ENCODE data around the gene ANKRD60.

The ANKRD60 gene

GRCh38 chr20:58182521-58183140 is 45.8 kb downstream of the ANKRD60 start:
- H3K4me3 ChIP-seq (ENCODE audit: low read depth in 1 of 2, low read length in 2 of 2), result no peak overlapping the region
- no peaks in the 10 kb centered on the region for H3K9me3 ChIP-seq (ENCODE audit: low read length)
- peaks cover 7% of the 10 kb centered on the region for H3K4me1 ChIP-seq (ENCODE audit: insufficient read depth, low read length)
- no peaks in the 10 kb centered on the region for H3K27me3 ChIP-seq (ENCODE audit: control insufficient read depth in 1 of 2, insufficient read depth in 2 of 2, low read length in 2 of 2)
- no peak overlapping the region for H3K27ac ChIP-seq (ENCODE audit: low read depth, low read length)
- no peaks in the 10 kb centered on the region for H3K36me3 ChIP-seq (ENCODE audit: insufficient read depth, low read length)
- no peak overlapping the region for H3K9ac ChIP-seq (ENCODE audit: low read length)

- Histone ChIP-seq H3K4me1 (ENCODE audit: insufficient read depth, low read length) (peaks cover 13% of the 10 kb centered on the region), H3K9ac (ENCODE audit: low read length) (no peak overlapping the region), H3K27me3 (ENCODE audit: control insufficient read depth in 1 of 2, insufficient read depth in 2 of 2, low read length in 2 of 2) (no peaks in the 10 kb centered on the region), H3K4me3 (ENCODE audit: low read depth in 1 of 2, low read length in 2 of 2) (peak overlapping the region in 1 of 2 donors; percentile 42), H3K36me3 (ENCODE audit: insufficient read depth, low read length) (no peaks in the 10 kb centered on the region), H3K9me3 (ENCODE audit: low read length) (no peaks in the 10 kb centered on the region), H3K27ac (ENCODE audit: low read depth, low read length) (no peak overlapping the region)
Observed at GRCh38 chr20:58179432-58180099, 48.9 kb downstream of the ANKRD60 start.

GRCh38 chr20:58179083-58179431 is 49.4 kb downstream of the ANKRD60 start:
- Histone ChIP-seq H3K9me3 (ENCODE audit: low read length) (no peaks in the 10 kb centered on the region), H3K27me3 (ENCODE audit: control insufficient read depth in 1 of 2, insufficient read depth in 2 of 2, low read length in 2 of 2) (no peaks in the 10 kb centered on the region), H3K4me1 (ENCODE audit: insufficient read depth, low read length) (peaks cover 13% of the 10 kb centered on the region), H3K4me3 (ENCODE audit: low read depth in 1 of 2, low read length in 2 of 2) (peak overlapping the region in 1 of 2 donors; percentile 42), H3K27ac (ENCODE audit: low read depth, low read length) (no peak overlapping the region), H3K36me3 (ENCODE audit: insufficient read depth, low read length) (no peaks in the 10 kb centered on the region), H3K9ac (ENCODE audit: low read length) (no peak overlapping the region)

GRCh38 chr20:58177799-58178198 is 50.7 kb downstream of the ANKRD60 start:
- Histone ChIP-seq H3K36me3 (ENCODE audit: insufficient read depth, low read length) (no peaks in the 10 kb centered on the region), H3K9ac (ENCODE audit: low read length) (no peak overlapping the region), H3K4me1 (ENCODE audit: insufficient read depth, low read length) (peaks cover 13% of the 10 kb centered on the region), H3K27me3 (ENCODE audit: control insufficient read depth in 1 of 2, insufficient read depth in 2 of 2, low read length in 2 of 2) (no peaks in the 10 kb centered on the region), H3K9me3 (ENCODE audit: low read length) (no peaks in the 10 kb centered on the region), H3K4me3 (ENCODE audit: low read depth in 1 of 2, low read length in 2 of 2) (no peak overlapping the region), H3K27ac (ENCODE audit: low read depth, low read length) (no peak overlapping the region)

- Histone ChIP-seq H3K27me3 (ENCODE audit: control insufficient read depth in 1 of 2, insufficient read depth in 2 of 2, low read length in 2 of 2) (no peaks in the 10 kb centered on the region), H3K4me3 (ENCODE audit: low read depth in 1 of 2, low read length in 2 of 2) (no peak overlapping the region), H3K36me3 (ENCODE audit: insufficient read depth, low read length) (no peaks in the 10 kb centered on the region), H3K9me3 (ENCODE audit: low read length) (no peaks in the 10 kb centered on the region), H3K27ac (ENCODE audit: low read depth, low read length) (no peak overlapping the region), H3K4me1 (ENCODE audit: insufficient read depth, low read length) (peaks cover 13% of the 10 kb centered on the region), H3K9ac (ENCODE audit: low read length) (no peak overlapping the region)
Observed at GRCh38 chr20:58175836-58176235, 52.6 kb downstream of the ANKRD60 start.

GRCh38 chr20:58175425-58175824 is 53.0 kb downstream of the ANKRD60 start:
- Histone ChIP-seq H3K27me3 (ENCODE audit: control insufficient read depth in 1 of 2, insufficient read depth in 2 of 2, low read length in 2 of 2) (no peaks in the 10 kb centered on the region), H3K4me3 (ENCODE audit: low read depth in 1 of 2, low read length in 2 of 2) (no peak overlapping the region), H3K9ac (ENCODE audit: low read length) (no peak overlapping the region), H3K36me3 (ENCODE audit: insufficient read depth, low read length) (no peaks in the 10 kb centered on the region), H3K4me1 (ENCODE audit: insufficient read depth, low read length) (peaks cover 13% of the 10 kb centered on the region), H3K9me3 (ENCODE audit: low read length) (no peaks in the 10 kb centered on the region), H3K27ac (ENCODE audit: low read depth, low read length) (no peak overlapping the region)

- no peaks in the 10 kb centered on the region for H3K27me3 ChIP-seq (ENCODE audit: control insufficient read depth in 1 of 2, insufficient read depth in 2 of 2, low read length in 2 of 2)
- no peaks in the 10 kb centered on the region for H3K9me3 ChIP-seq (ENCODE audit: low read length)
- peaks cover 13% of the 10 kb centered on the region for H3K4me1 ChIP-seq (ENCODE audit: insufficient read depth, low read length)
- H3K27ac ChIP-seq (ENCODE audit: low read depth, low read length), result peak overlapping the region; percentile 14
- no peaks in the 10 kb centered on the region for H3K36me3 ChIP-seq (ENCODE audit: insufficient read depth, low read length)
- peak overlapping the region in 1 of 2 donors; percentile 50 for H3K4me3 ChIP-seq (ENCODE audit: low read depth in 1 of 2, low read length in 2 of 2)
- H3K9ac ChIP-seq (ENCODE audit: low read length), result peak overlapping the region; percentile 2
Observed at GRCh38 chr20:58174708-58175280, 53.7 kb downstream of the ANKRD60 start.

GRCh38 chr20:58173930-58174707 is 54.3 kb downstream of the ANKRD60 start:
- Histone ChIP-seq H3K9ac (ENCODE audit: low read length) (peak overlapping the region; percentile 2), H3K4me1 (ENCODE audit: insufficient read depth, low read length) (peaks cover 10% of the 10 kb centered on the region), H3K4me3 (ENCODE audit: low read depth in 1 of 2, low read length in 2 of 2) (peak overlapping the region in 1 of 2 donors; percentile 50)

GRCh38 chr20:58173091-58173490 is 55.4 kb downstream of the ANKRD60 start:
- Histone ChIP-seq H3K4me1 (ENCODE audit: insufficient read depth, low read length) (peaks cover 7% of the 10 kb centered on the region), H3K27ac (ENCODE audit: low read depth, low read length) (no peak overlapping the region), H3K9me3 (ENCODE audit: low read length) (no peaks in the 10 kb centered on the region), H3K4me3 (ENCODE audit: low read depth in 1 of 2, low read length in 2 of 2) (no peak overlapping the region), H3K36me3 (ENCODE audit: insufficient read depth, low read length) (no peaks in the 10 kb centered on the region), H3K27me3 (ENCODE audit: control insufficient read depth in 1 of 2, insufficient read depth in 2 of 2, low read length in 2 of 2) (no peaks in the 10 kb centered on the region), H3K9ac (ENCODE audit: low read length) (no peak overlapping the region)

More at GRCh38 chr20:58173930-58174707, 54.3 kb downstream of the ANKRD60 start:
- H3K36me3 ChIP-seq (ENCODE audit: insufficient read depth, low read length), result no peaks in the 10 kb centered on the region
- no peaks in the 10 kb centered on the region for H3K9me3 ChIP-seq (ENCODE audit: low read length)
- no peak overlapping the region for H3K27ac ChIP-seq (ENCODE audit: low read depth, low read length)
- H3K27me3 ChIP-seq (ENCODE audit: control insufficient read depth in 1 of 2, insufficient read depth in 2 of 2, low read length in 2 of 2), result no peaks in the 10 kb centered on the region

- no peaks in the 10 kb centered on the region for H3K27me3 ChIP-seq (ENCODE audit: control insufficient read depth in 1 of 2, insufficient read depth in 2 of 2, low read length in 2 of 2)
- H3K4me3 ChIP-seq (ENCODE audit: low read depth in 1 of 2, low read length in 2 of 2), result no peak overlapping the region
- H3K36me3 ChIP-seq (ENCODE audit: insufficient read depth, low read length), result no peaks in the 10 kb centered on the region
- no peak overlapping the region for H3K27ac ChIP-seq (ENCODE audit: low read depth, low read length)
- H3K9ac ChIP-seq (ENCODE audit: low read length), result no peak overlapping the region
- no peaks in the 10 kb centered on the region for H3K9me3 ChIP-seq (ENCODE audit: low read length)
- peaks cover 7% of the 10 kb centered on the region for H3K4me1 ChIP-seq (ENCODE audit: insufficient read depth, low read length)
Observed at GRCh38 chr20:58171796-58172425, 56.5 kb downstream of the ANKRD60 start.

GRCh38 chr20:58169450-58169849 is 59.0 kb downstream of the ANKRD60 start:
- H3K27me3 ChIP-seq (ENCODE audit: control insufficient read depth in 1 of 2, insufficient read depth in 2 of 2, low read length in 2 of 2), result no peaks in the 10 kb centered on the region
- no peak overlapping the region for H3K27ac ChIP-seq (ENCODE audit: low read depth, low read length)
- no peaks in the 10 kb centered on the region for H3K36me3 ChIP-seq (ENCODE audit: insufficient read depth, low read length)
- H3K9ac ChIP-seq (ENCODE audit: low read length), result no peak overlapping the region
- no peak overlapping the region for H3K4me3 ChIP-seq (ENCODE audit: low read depth in 1 of 2, low read length in 2 of 2)
- H3K4me1 ChIP-seq (ENCODE audit: insufficient read depth, low read length), result no peaks in the 10 kb centered on the region
- H3K9me3 ChIP-seq (ENCODE audit: low read length), result no peaks in the 10 kb centered on the region

All from muscle layer of colon (tissue), 2 donors.